ENCODE results near the gene PBLD.

The PBLD gene

GRCh38 chr10:68362590-68362989 is 29.9 kb upstream of the PBLD start:
- no peak overlapping the region for H3K27ac ChIP-seq (ENCODE audit: low read depth, low read length)
- no peaks in the 10 kb centered on the region for H3K27me3 ChIP-seq (ENCODE audit: control insufficient read depth, low read length)
- H3K9me2 ChIP-seq (replicated peaks; ENCODE audit: control insufficient read depth, low read length) = no peaks in the 10 kb centered on the region
- TF ChIP-seq EZH2phosphoT487 (IDR thresholded peaks at IDR 0.05; ENCODE audit: borderline replicate concordance, low read length) (no peak), CTCF (IDR thresholded peaks at IDR 0.05; ENCODE audit: low read depth, low read length, poor library complexity, severe bottlenecking) (no peak)
- 0 out of 2 replicates have a peak, but pooled peaks cover 2% of the 10 kb centered on the region for H3F3A ChIP-seq (ENCODE audit: control insufficient read depth, insufficient read depth)
- no peaks in the 10 kb centered on the region for H4K20me1 ChIP-seq (ENCODE audit: control insufficient read depth, insufficient read depth, low read depth, low read length)
- H3K36me3 ChIP-seq (ENCODE audit: control insufficient read depth, low read length) = peaks cover 13% of the 10 kb centered on the region
- no peaks in the 10 kb centered on the region for H3K79me2 ChIP-seq (ENCODE audit: control insufficient read depth, low read length)
- no peak overlapping the region for H3K4me2 ChIP-seq (ENCODE audit: low read length)
- H3K4me3 ChIP-seq (ENCODE audit: low read length) = no peak overlapping the region
- H3K9me3 ChIP-seq (ENCODE audit: control insufficient read depth, insufficient read depth, low read length) = no peaks in the 10 kb centered on the region
- H3K4me1 ChIP-seq (ENCODE audit: control insufficient read depth, low read length) = peaks cover 10% of the 10 kb centered on the region

- TF ChIP-seq CTCF (IDR thresholded peaks at IDR 0.05; ENCODE audit: low read depth, low read length, poor library complexity, severe bottlenecking) = no peak
- no peak for TF ChIP-seq EZH2phosphoT487 (IDR thresholded peaks at IDR 0.05; ENCODE audit: borderline replicate concordance, low read length)
- Histone ChIP-seq H3K4me3 (ENCODE audit: low read length) (no peak overlapping the region), H3K9me2 (replicated peaks; ENCODE audit: control insufficient read depth, low read length) (no peaks in the 10 kb centered on the region), H3F3A (ENCODE audit: control insufficient read depth, insufficient read depth) (0 out of 2 replicates have a peak, but pooled peaks cover 2% of the 10 kb centered on the region), H3K9me3 (ENCODE audit: control insufficient read depth, insufficient read depth, low read length) (no peaks in the 10 kb centered on the region), H3K79me2 (ENCODE audit: control insufficient read depth, low read length) (no peaks in the 10 kb centered on the region), H3K27ac (ENCODE audit: low read depth, low read length) (no peak overlapping the region), H3K4me2 (ENCODE audit: low read length) (no peak overlapping the region), H4K20me1 (ENCODE audit: control insufficient read depth, insufficient read depth, low read depth, low read length) (no peaks in the 10 kb centered on the region), H3K4me1 (ENCODE audit: control insufficient read depth, low read length) (peaks cover 10% of the 10 kb centered on the region), H3K27me3 (ENCODE audit: control insufficient read depth, low read length) (no peaks in the 10 kb centered on the region), H3K36me3 (ENCODE audit: control insufficient read depth, low read length) (peaks cover 13% of the 10 kb centered on the region)
Observed at GRCh38 chr10:68359189-68359588, 26.5 kb upstream of the PBLD start.

GRCh38 chr10:68353537-68353936 is 20.8 kb upstream of the PBLD start:
- no peaks in the 10 kb centered on the region for H3K9me2 ChIP-seq (replicated peaks; ENCODE audit: control insufficient read depth, low read length)
- no peak for TF ChIP-seq CTCF (IDR thresholded peaks at IDR 0.05; ENCODE audit: low read depth, low read length, poor library complexity, severe bottlenecking)
- no peak for TF ChIP-seq EZH2phosphoT487 (IDR thresholded peaks at IDR 0.05; ENCODE audit: borderline replicate concordance, low read length)
- H4K20me1 ChIP-seq (ENCODE audit: control insufficient read depth, insufficient read depth, low read depth, low read length) = no peaks in the 10 kb centered on the region
- H3K9me3 ChIP-seq (ENCODE audit: control insufficient read depth, insufficient read depth, low read length) = no peaks in the 10 kb centered on the region
- no peak overlapping the region for H3K27ac ChIP-seq (ENCODE audit: low read depth, low read length)
- no peak overlapping the region for H3K4me2 ChIP-seq (ENCODE audit: low read length)
- H3K27me3 ChIP-seq (ENCODE audit: control insufficient read depth, low read length) = no peaks in the 10 kb centered on the region
- H3K4me1 ChIP-seq (ENCODE audit: control insufficient read depth, low read length) = no peaks in the 10 kb centered on the region
- H3K79me2 ChIP-seq (ENCODE audit: control insufficient read depth, low read length) = no peaks in the 10 kb centered on the region
- H3K4me3 ChIP-seq (ENCODE audit: low read length) = no peak overlapping the region
- H3K36me3 ChIP-seq (ENCODE audit: control insufficient read depth, low read length) = peaks cover 12% of the 10 kb centered on the region; the same call in 1 of the 2 replicates
- H3F3A ChIP-seq (ENCODE audit: control insufficient read depth, insufficient read depth) = peaks cover 5% of the 10 kb centered on the region
